Gastrocnemius medialis (tissue), 4 donors: ENCODE data around the gene EXOG. TPM values are rescaled to one million over a fixed set of nuclear protein-coding genes. Genes with fewer than 3 reads are reported as not detected.

ENCODE experiments used
- ATAC-seq, 2 donors: fragments of 150-250 bp; one replicate each; pipeline ENCODE4 v1.9.1; 2016
- DNase-seq, 2 donors: peaks; one replicate each; pipeline ENCODE4 v3.0.0-alpha.2; 2019
- H3K27ac ChIP-seq, 4 donors: fragments of 200-600 bp; sonication (generic); 1 replicate in 1 of 4; 2 replicates in 3 of 4; pipeline ENCODE4 v1.5.1; 2016 to 2018; ENCODE audit warnings: mild to moderate bottlenecking in 2 of 4, moderate library complexity in 1 of 4
- H3K27me3 ChIP-seq, 3 donors: fragments of 200-600 bp; sonication (generic) in 2 of 3; 1 replicate in 1 of 3; 2 replicates in 2 of 3; pipeline versions ENCODE4 v1.5.1 to v1.6.0; 2016 to 2019; ENCODE audit warnings: mild to moderate bottlenecking in 1 of 3, moderate library complexity in 1 of 3
- H3K36me3 ChIP-seq, 2 donors: fragments of 200-600 bp; sonication (generic) in 1 of 2; one replicate each; pipeline ENCODE4 v1.5.1; 2017 to 2018
- H3K4me1 ChIP-seq, 2 donors: fragments of 200-600 bp; sonication (generic) in 1 of 2; one replicate each; pipeline ENCODE4 v1.5.1; 2016 to 2017; ENCODE audit warnings: mild to moderate bottlenecking in 2 of 2
- H3K4me3 ChIP-seq, 4 donors: fragments of 200-600 bp; sonication (generic) in 3 of 4; 1 replicate in 1 of 4; 2 replicates in 3 of 4; pipeline ENCODE4 v1.5.1; 2016 to 2019; ENCODE audit warnings: mild to moderate bottlenecking in 2 of 4
- H3K9me3 ChIP-seq, 3 donors: fragments of 200-600 bp; sonication (generic) in 2 of 3; 1 replicate in 1 of 3; 2 replicates in 2 of 3; pipeline ENCODE4 v1.5.1; 2016 to 2019
- POLR2A ChIP-seq, 2 donors: fragments of 450-650 bp; IDR thresholded peaks; one replicate each; pipeline ENCODE4 v1.6.1; 2017; ENCODE audit warnings: antibody characterized with exemption in 2 of 2, mild to moderate bottlenecking in 2 of 2, moderate library complexity in 2 of 2
- in situ Hi-C, 4 donors: fragments of 200-750 bp; cut with MboI; loops; one replicate each; pipeline versions ENCODE4 v1.15.0 to v1.8.0; 2017; ENCODE audit warnings: low sequenced_read_pairs in 4 of 4
- intact Hi-C: fragments of 100-400 bp; cut with DNase I; formaldehyde crosslinking; loops from one replicate; pipeline ENCODE4 v1.15.1; 2023; ENCODE audit warnings: low total_unique reads
- total RNA-seq, 4 donors: library from RNA; depleted of rRNA; stranded (reverse); fragments of >200 nt; gene quantifications; one replicate each; pipeline versions ENCODE4 v1.1.0 to v1.2.3, GENCODE V29; 2016
- TF ChIP-seq, protein P1 (sequence below), 5 experiments: fragments of 450-650 bp in 3 of 5; fragments of 200-600 bp in 2 of 5; sonication (generic) in 2 of 5; IDR thresholded peaks in 4 of 5; conservative IDR thresholded peaks in 1 of 5; 1 replicate in 4 of 5; 2 replicates in 1 of 5; pipeline ENCODE4 v1.5.1; 2016 to 2019; ENCODE audit warnings: antibody characterized with exemption in 5 of 5, mild to moderate bottlenecking in 3 of 5, moderate library complexity in 3 of 5

EXOG gene
- total RNA-seq, 4 donors from 2014 or later = 1.6 to 6.5 (median 2.2) TPM

DNA sequence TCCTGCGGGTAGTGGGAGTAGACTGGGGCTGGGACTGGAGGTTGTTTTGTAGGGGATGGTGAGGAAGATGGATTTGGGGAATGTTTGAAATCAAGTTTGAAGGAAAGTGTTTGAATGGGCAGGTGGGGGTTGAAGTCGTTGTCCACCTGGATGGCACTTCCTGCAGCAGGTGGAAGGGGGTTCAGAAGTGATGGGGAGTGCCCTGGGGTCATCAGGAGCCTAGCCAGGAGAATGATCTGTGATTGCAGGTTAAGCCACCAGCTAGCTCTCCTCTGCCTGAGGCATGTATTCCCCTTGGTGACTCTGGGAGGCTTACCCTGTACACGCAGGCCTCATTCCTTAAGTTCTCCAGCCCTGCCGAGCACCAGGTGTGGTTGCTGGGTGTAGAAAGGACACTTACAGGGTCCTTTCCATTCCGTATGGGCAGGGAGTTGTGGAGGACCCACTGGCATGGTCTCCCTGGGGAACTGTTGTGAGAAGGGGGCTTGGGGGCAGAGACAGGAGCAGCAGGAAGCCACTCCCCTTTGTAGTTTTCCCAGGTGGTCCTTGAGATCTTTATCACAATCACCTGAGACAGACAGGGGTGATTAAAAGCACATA is 19.9 kb upstream of the EXOG start:
- Histone ChIP-seq H3K27me3 (no peaks in the 10 kb centered on the region), H3K36me3 (peaks cover 0 to 13% of the 10 kb centered on the region in 2 donors), H3K27ac (no peak overlapping the region), H3K4me1 (peaks cover 16 to 38% of the 10 kb centered on the region in 2 donors), H3K9me3 (no peaks in the 10 kb centered on the region), H3K4me3 (no peak overlapping the region)
- no peak for DNase-seq
- in situ Hi-C loops = loop anchor here in 3 of 4 donors (25.0 kb wide), 1 partner anchor 339 kb away; the partner anchor contains the start of genes ACAA1 (in 3 of the 3) and MYD88 (in 3 of the 3)
- ATAC-seq = no peak
- intact Hi-C loops = loop anchor here (10.0 kb wide), 1 partner anchor 81 kb away; no protein-coding TSS in a partner anchor
- no peak for TF ChIP-seq POLR2A (IDR thresholded peaks at IDR 0.05)
- TF ChIP-seq, protein P1, sequence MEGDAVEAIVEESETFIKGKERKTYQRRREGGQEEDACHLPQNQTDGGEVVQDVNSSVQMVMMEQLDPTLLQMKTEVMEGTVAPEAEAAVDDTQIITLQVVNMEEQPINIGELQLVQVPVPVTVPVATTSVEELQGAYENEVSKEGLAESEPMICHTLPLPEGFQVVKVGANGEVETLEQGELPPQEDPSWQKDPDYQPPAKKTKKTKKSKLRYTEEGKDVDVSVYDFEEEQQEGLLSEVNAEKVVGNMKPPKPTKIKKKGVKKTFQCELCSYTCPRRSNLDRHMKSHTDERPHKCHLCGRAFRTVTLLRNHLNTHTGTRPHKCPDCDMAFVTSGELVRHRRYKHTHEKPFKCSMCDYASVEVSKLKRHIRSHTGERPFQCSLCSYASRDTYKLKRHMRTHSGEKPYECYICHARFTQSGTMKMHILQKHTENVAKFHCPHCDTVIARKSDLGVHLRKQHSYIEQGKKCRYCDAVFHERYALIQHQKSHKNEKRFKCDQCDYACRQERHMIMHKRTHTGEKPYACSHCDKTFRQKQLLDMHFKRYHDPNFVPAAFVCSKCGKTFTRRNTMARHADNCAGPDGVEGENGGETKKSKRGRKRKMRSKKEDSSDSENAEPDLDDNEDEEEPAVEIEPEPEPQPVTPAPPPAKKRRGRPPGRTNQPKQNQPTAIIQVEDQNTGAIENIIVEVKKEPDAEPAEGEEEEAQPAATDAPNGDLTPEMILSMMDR (IDR thresholded peaks at IDR 0.05 in 4 of 5, conservative IDR thresholded peaks at IDR 0.05 in 1 of 5) = no peak

GRCh38 chr3:38477057-38477820 is 18.9 kb upstream of the EXOG start:
- TF ChIP-seq, protein P1 (IDR thresholded peaks at IDR 0.05 in 4 of 5, conservative IDR thresholded peaks at IDR 0.05 in 1 of 5) = no peak
- TF ChIP-seq POLR2A (IDR thresholded peaks at IDR 0.05) = no peak
- H3K27ac ChIP-seq = no peak overlapping the region
- in situ Hi-C loops = loop anchor here in 3 of 4 donors (25.0 kb wide), 1 partner anchor 340 kb away; the partner anchor contains the start of genes ACAA1 (in 3 of the 3) and MYD88 (in 3 of the 3)
- no peaks in the 10 kb centered on the region for H3K27me3 ChIP-seq
- ATAC-seq = no peak
- DNase-seq = no peak
- H3K4me1 ChIP-seq = peaks cover 11 to 29% of the 10 kb centered on the region in 2 donors
- intact Hi-C loops = loop anchor here (10.0 kb wide), 1 partner anchor 82 kb away; no protein-coding TSS in a partner anchor
- peaks cover 0 to 23% of the 10 kb centered on the region in 2 donors for H3K36me3 ChIP-seq
- no peak overlapping the region for H3K4me3 ChIP-seq
- H3K9me3 ChIP-seq = no peaks in the 10 kb centered on the region

- H3K36me3 ChIP-seq = peaks cover 0 to 30% of the 10 kb centered on the region in 2 donors
- no peak for ATAC-seq
- in situ Hi-C loops = loop anchor here in 3 of 4 donors (25.0 kb wide), 1 partner anchor 341 kb away; the partner anchor contains the start of genes ACAA1 (in 3 of the 3) and MYD88 (in 3 of the 3)
- no peak overlapping the region for H3K27ac ChIP-seq
- no peaks in the 10 kb centered on the region for H3K9me3 ChIP-seq
- no peaks in the 10 kb centered on the region for H3K27me3 ChIP-seq
- TF ChIP-seq, protein P1 (IDR thresholded peaks at IDR 0.05 in 4 of 5, conservative IDR thresholded peaks at IDR 0.05 in 1 of 5) = no peak
- no peak for TF ChIP-seq POLR2A (IDR thresholded peaks at IDR 0.05)
- H3K4me3 ChIP-seq = no peak overlapping the region
- H3K4me1 ChIP-seq = peaks cover 4 to 22% of the 10 kb centered on the region in 2 donors
- DNase-seq = no peak
- intact Hi-C loops = loop anchor here (2.0 to 10.0 kb wide), 3 partner anchors 25 to 131 kb away; partner anchors contain the start of genes ACVR2B and XYLB
Measured at GRCh38 chr3:38477839-38478450, 18.2 kb upstream of the EXOG start.

GRCh38 chr3:38478901-38479300 is 17.2 kb upstream of the EXOG start:
- peaks cover 0 to 38% of the 10 kb centered on the region in 2 donors for H3K36me3 ChIP-seq
- TF ChIP-seq, protein P1 (IDR thresholded peaks at IDR 0.05 in 4 of 5, conservative IDR thresholded peaks at IDR 0.05 in 1 of 5) = no peak
- peaks cover 0 to 12% of the 10 kb centered on the region in 2 donors for H3K4me1 ChIP-seq
- ATAC-seq (no peak), DNase-seq (no peak)
- in situ Hi-C loops (loop anchor here in 3 of 4 donors (25.0 kb wide), 1 partner anchor 342 kb away; the partner anchor contains the start of genes ACAA1 (in 3 of the 3) and MYD88 (in 3 of the 3)), intact Hi-C loops (loop anchor here (2.0 to 10.0 kb wide), 3 partner anchors 26 to 132 kb away; partner anchors contain the start of genes ACVR2B and XYLB)
- H3K4me3 ChIP-seq = no peak overlapping the region
- H3K9me3 ChIP-seq = no peaks in the 10 kb centered on the region
- no peak overlapping the region for H3K27ac ChIP-seq
- no peaks in the 10 kb centered on the region for H3K27me3 ChIP-seq
